A673 (cell line): ENCODE data around the gene PDE4B. TPM values are rescaled to one million over a fixed set of nuclear protein-coding genes. Genes with fewer than 3 reads are reported as not detected.

Experiments
- BruUV-seq: library from RNA; stranded (reverse); fragments of 400-500 nt; replicated peaks from 2 replicates; lab custom pipeline; 2021; lab: Mats Ljungman, UMichigan
- CTCF ChIA-PET: fragments of 300-600 bp; sonication (Branson Sonifier 250); formaldehyde crosslinking; loops from one replicate; lab custom pipeline; 2022; ENCODE audit warnings: antibody characterized with exemption; lab: Charles Lee
- POLR2A ChIA-PET: fragments of 300-600 bp; sonication (Branson Sonifier 250); formaldehyde crosslinking; loops from one replicate; lab custom pipeline; 2022; ENCODE audit warnings: antibody characterized with exemption; ENCODE audit not compliant: low non-redundant PET; lab: Charles Lee
- DNase-seq: peaks from one replicate; pipeline ENCODE4 v3.0.0-alpha.2; 2015; ENCODE audit warnings: low spot score
- H3K27ac ChIP-seq: fragments of 200-600 bp; sonication (generic); 2 replicates; pipeline ENCODE4 v1.5.1; 2016; ENCODE audit warnings: mixed run types, low read depth, mild to moderate bottlenecking, mixed read lengths, antibody characterized with exemption, low read length; ENCODE audit not compliant: poor library complexity, severe bottlenecking
- H3K27me3 ChIP-seq: fragments of 200-600 bp; sonication (generic); replicated peaks from 2 replicates; pipeline ENCODE4 v1.6.1; 2017; ENCODE audit warnings: mixed run types, low read depth, mild to moderate bottlenecking, mixed read lengths, antibody characterized with exemption, low read length; ENCODE audit not compliant: insufficient read depth, poor library complexity
- H3K36me3 ChIP-seq: fragments of 200-600 bp; sonication (generic); 2 replicates; pipeline ENCODE4 v1.6.1; 2016; ENCODE audit warnings: mixed run types, mild to moderate bottlenecking, mixed read lengths, antibody characterized with exemption, low read length; ENCODE audit not compliant: insufficient read depth, poor library complexity, severe bottlenecking
- H3K4me1 ChIP-seq: fragments of 200-600 bp; sonication (generic); 2 replicates; pipeline ENCODE4 v1.6.1; 2017; ENCODE audit warnings: mixed run types, mild to moderate bottlenecking, mixed read lengths, antibody characterized with exemption, low read length; ENCODE audit not compliant: insufficient read depth, poor library complexity, severe bottlenecking
- H3K4me3 ChIP-seq: fragments of 200-600 bp; sonication (generic); 2 replicates; pipeline ENCODE4 v1.5.1; 2016; ENCODE audit warnings: low read depth, mixed run types, mild to moderate bottlenecking, mixed read lengths, low read length; ENCODE audit not compliant: poor library complexity, severe bottlenecking
- H3K9me3 ChIP-seq: fragments of 200-600 bp; sonication (generic); 2 replicates; pipeline ENCODE4 v1.6.1; 2016; ENCODE audit warnings: mixed run types, low read depth, mild to moderate bottlenecking, mixed read lengths, antibody characterized with exemption, low read length; ENCODE audit not compliant: poor library complexity, severe bottlenecking
- CTCF ChIP-seq: fragments of 300-800, 200-600 bp; sonication (generic); conservative IDR thresholded peaks from 2 replicates; pipeline ENCODE4 v1.5.1; 2017; ENCODE audit warnings: low read depth, mild to moderate bottlenecking, antibody characterized with exemption, low read length, moderate library complexity, mixed read lengths
- EZH2 ChIP-seq: fragments of 200-600 bp; sonication (generic); IDR thresholded peaks from 2 replicates; pipeline ENCODE4 v1.6.1; 2017; ENCODE audit warnings: borderline replicate concordance, low read depth, mild to moderate bottlenecking, mixed read lengths, antibody characterized with exemption, low read length; ENCODE audit not compliant: poor library complexity, severe bottlenecking
- intact Hi-C: fragments of 100-400 bp; cut with micrococcal nuclease; formaldehyde crosslinking; loops from one replicate; pipeline ENCODE4 v1.10.0; 2022; ENCODE audit not compliant: unreplicated experiment
- total RNA-seq: library from RNA; stranded (reverse); gene quantifications from 2 replicates; pipeline ENCODE4 v1.2.3, GENCODE V29; 2021

PDE4B gene
- total RNA-seq, 1 experiment from 2014 or later, result 20.0 TPM

DNA sequence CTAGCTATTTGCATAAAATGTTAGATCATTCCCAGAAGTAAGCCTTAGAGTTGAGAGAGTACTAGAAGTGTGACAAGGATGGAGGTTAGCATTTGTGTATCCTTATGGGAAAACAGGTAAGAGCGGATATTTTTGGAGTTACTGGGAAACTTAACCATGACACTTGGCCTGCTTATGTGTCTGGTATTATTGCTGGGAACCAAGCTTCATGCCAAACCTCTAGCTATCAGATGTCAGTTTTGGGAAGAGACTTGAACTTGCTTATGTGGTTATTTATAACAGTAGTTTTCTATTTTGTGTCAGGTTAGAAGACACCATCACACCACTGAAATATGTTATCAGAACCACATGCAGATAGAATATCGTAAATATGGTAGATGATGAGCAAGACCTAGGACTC lies 511.0 kb downstream of the PDE4B start:
- DNase-seq, result no peak
- ChIA-PET POLR2A (no interaction called here), CTCF (interaction anchor here (0.6 kb wide), 1 partner anchor 29 kb away, joined by 3 read pairs; no protein-coding TSS in a partner anchor)
- no peak overlapping the region for H3K4me3 ChIP-seq
- H3K36me3 ChIP-seq, result no peaks in the 10 kb centered on the region
- H3K9me3 ChIP-seq, result no peaks in the 10 kb centered on the region
- no peak for TF ChIP-seq CTCF
- TF ChIP-seq EZH2, result no peak
- intact Hi-C loops, result no loop called here
- BruUV-seq, result no TSS peak
- H3K4me1 ChIP-seq, result no peaks in the 10 kb centered on the region
- no peaks in the 10 kb centered on the region for H3K27me3 ChIP-seq
- no peak overlapping the region for H3K27ac ChIP-seq

- ChIA-PET CTCF (no interaction called here), POLR2A (no interaction called here)
- no peaks in the 10 kb centered on the region for H3K9me3 ChIP-seq
- no peak overlapping the region for H3K4me3 ChIP-seq
- intact Hi-C loops, result no loop called here
- no peak for TF ChIP-seq EZH2
- TF ChIP-seq CTCF, result no peak
- no peaks in the 10 kb centered on the region for H3K4me1 ChIP-seq
- DNase-seq, result no peak
- H3K27ac ChIP-seq, result no peak overlapping the region
- H3K27me3 ChIP-seq, result no peaks in the 10 kb centered on the region
- H3K36me3 ChIP-seq, result no peaks in the 10 kb centered on the region
- no TSS peak for BruUV-seq
Measured at GRCh38 chr1:66304128-66304527, 511.4 kb downstream of the PDE4B start.

DNA sequence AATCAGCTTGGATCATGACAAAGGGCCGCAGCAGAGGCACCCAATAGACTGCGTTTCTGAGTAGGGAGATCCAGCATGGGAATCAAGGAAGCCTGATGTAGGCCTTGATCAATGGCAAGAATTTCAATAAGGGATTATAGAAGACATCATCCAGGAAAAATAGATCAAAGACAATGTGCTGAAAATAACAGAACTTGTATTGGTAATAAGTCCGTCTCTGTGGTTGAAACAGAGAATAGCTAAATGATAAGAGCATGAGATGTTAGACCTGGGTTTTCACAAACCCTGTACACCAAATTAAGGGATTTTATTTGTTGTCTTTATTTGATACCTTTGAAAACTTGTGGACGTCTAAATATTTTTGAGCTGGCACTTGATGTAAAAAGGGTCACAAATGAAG lies 513.2 kb downstream of the PDE4B start:
- no peak overlapping the region for H3K27ac ChIP-seq
- intact Hi-C loops, result no loop called here
- no peak overlapping the region for H3K4me3 ChIP-seq
- TF ChIP-seq EZH2, result no peak
- TF ChIP-seq CTCF, result no peak
- DNase-seq, result no peak
- POLR2A ChIA-PET, result no interaction called here
- H3K4me1 ChIP-seq, result no peaks in the 10 kb centered on the region
- CTCF ChIA-PET, result no interaction called here
- no peaks in the 10 kb centered on the region for H3K27me3 ChIP-seq
- BruUV-seq, result no TSS peak
- no peaks in the 10 kb centered on the region for H3K36me3 ChIP-seq
- no peaks in the 10 kb centered on the region for H3K9me3 ChIP-seq
